DND-41 (cell line): Measurements from ENCODE around the gene C6orf136.

Experiments
- EZH2 ChIP-seq: IDR thresholded peaks from 3 replicates; pipeline ENCODE4 v1.6.1; 2012; ENCODE audit warnings: borderline replicate concordance, low read depth, mild to moderate bottlenecking, moderate library complexity, low read length, inconsistent platforms; ENCODE audit not compliant: severe bottlenecking
- TF ChIP-seq, protein P1 (sequence below): IDR thresholded peaks from 2 replicates; pipeline ENCODE4 v1.5.1; 2012; ENCODE audit warnings: borderline replicate concordance, low read length, moderate library complexity, mild to moderate bottlenecking; ENCODE audit not compliant: poor library complexity, severe bottlenecking; ENCODE audit errors: extremely low read depth

DNA sequence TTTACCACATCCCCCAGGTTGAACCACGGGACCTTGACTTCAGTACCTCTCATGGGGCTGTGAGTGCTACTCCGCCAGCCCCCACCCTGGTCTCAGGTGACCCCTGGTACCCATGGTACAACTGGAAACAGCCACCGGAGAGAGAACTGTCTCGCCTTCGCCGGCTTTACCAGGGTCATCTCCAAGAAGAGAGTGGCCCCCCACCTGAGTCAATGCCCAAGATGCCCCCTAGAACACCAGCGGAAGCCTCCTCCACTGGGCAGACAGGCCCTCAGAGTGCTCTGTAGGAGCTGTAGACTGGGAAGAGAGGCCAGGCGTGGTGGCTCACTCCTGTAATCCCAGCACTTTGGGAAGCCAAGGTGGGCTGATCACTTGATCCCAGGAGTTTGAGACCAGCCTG is 21.4 kb upstream of the C6orf136 start:
- TF ChIP-seq, protein P1, sequence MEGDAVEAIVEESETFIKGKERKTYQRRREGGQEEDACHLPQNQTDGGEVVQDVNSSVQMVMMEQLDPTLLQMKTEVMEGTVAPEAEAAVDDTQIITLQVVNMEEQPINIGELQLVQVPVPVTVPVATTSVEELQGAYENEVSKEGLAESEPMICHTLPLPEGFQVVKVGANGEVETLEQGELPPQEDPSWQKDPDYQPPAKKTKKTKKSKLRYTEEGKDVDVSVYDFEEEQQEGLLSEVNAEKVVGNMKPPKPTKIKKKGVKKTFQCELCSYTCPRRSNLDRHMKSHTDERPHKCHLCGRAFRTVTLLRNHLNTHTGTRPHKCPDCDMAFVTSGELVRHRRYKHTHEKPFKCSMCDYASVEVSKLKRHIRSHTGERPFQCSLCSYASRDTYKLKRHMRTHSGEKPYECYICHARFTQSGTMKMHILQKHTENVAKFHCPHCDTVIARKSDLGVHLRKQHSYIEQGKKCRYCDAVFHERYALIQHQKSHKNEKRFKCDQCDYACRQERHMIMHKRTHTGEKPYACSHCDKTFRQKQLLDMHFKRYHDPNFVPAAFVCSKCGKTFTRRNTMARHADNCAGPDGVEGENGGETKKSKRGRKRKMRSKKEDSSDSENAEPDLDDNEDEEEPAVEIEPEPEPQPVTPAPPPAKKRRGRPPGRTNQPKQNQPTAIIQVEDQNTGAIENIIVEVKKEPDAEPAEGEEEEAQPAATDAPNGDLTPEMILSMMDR = no peak
- TF ChIP-seq EZH2 = no peak
